ENCODE data around the gene C16orf87. TPM values are rescaled to one million over a fixed set of nuclear protein-coding genes. Genes with fewer than 3 reads are reported as not detected.

Gene C16orf87
- total and polyA plus RNA-seq, 4 donors, result 4.1 to 12.9 (median 5.3) TPM

GRCh38 chr16:46857368-46857945, 26.5 kb upstream of the C16orf87 start:
- H3K9ac ChIP-seq (ENCODE audit: low read depth in 1 of 2, low read length in 2 of 2), result no peak overlapping the region
- H3K27me3 ChIP-seq (ENCODE audit: control insufficient read depth in 4 of 4, insufficient read depth in 4 of 4, low read length in 3 of 4), result no peaks in the 10 kb centered on the region
- TF ChIP-seq GABPA (IDR thresholded peaks at IDR 0.05 in 1 of 2, conservative IDR thresholded peaks at IDR 0.05 in 1 of 2), result no peak
- TF ChIP-seq JUND (IDR thresholded peaks at IDR 0.05), result no peak
- no peak for TF ChIP-seq FOXA2 (IDR thresholded peaks at IDR 0.05)
- TF ChIP-seq HNF4A (conservative IDR thresholded peaks at IDR 0.05), result peak; percentile 5 to 32
- TF ChIP-seq CTCF (IDR thresholded peaks at IDR 0.05; ENCODE audit: low read depth, low read length, missing input control), result peak; percentile 55
- peak; percentile 74 to 84 for TF ChIP-seq RAD21 (IDR thresholded peaks at IDR 0.05)
- TF ChIP-seq ZBTB33 (IDR thresholded peaks at IDR 0.05), result no peak
- no peak for TF ChIP-seq TAF1 (conservative IDR thresholded peaks at IDR 0.05)
- TF ChIP-seq SP1 (IDR thresholded peaks at IDR 0.05), result peak; percentile 43
- TF ChIP-seq MAX (IDR thresholded peaks at IDR 0.05), result no peak
- no peak for TF ChIP-seq EGR1 (IDR thresholded peaks at IDR 0.05; ENCODE audit: low read depth in 2 of 2)
- TF ChIP-seq ATF3 (IDR thresholded peaks at IDR 0.05), result no peak
- TF ChIP-seq NR2F2 (IDR thresholded peaks at IDR 0.05), result no peak
- no peak for TF ChIP-seq HNF4G (IDR thresholded peaks at IDR 0.05)
- peak in 1 of 2 donors; percentile 36 for TF ChIP-seq RXRA (IDR thresholded peaks at IDR 0.05)
- no peak for TF ChIP-seq FOXA1 (IDR thresholded peaks at IDR 0.05)
- no peak for TF ChIP-seq YY1 (IDR thresholded peaks at IDR 0.05)
- TF ChIP-seq REST (IDR thresholded peaks at IDR 0.05), result no peak
- 46% methylated on average over 6 of the region's 6 CpGs for WGBS
- no peaks in the 10 kb centered on the region for H3K36me3 ChIP-seq (ENCODE audit: control insufficient read depth in 4 of 4, insufficient read depth in 3 of 4, low read depth in 1 of 4, low read length in 3 of 4)
- H3K27ac ChIP-seq (ENCODE audit: low read depth in 1 of 2, low read length in 2 of 2), result no peak overlapping the region
- H3K4me3 ChIP-seq (ENCODE audit: low read depth in 1 of 3, low read length in 3 of 3), result no peak overlapping the region
- DNase-seq (ENCODE audit: low spot score), result no peak
- peaks cover 0 to 3% (median 0%) of the 10 kb centered on the region in 4 donors for H3K4me1 ChIP-seq (ENCODE audit: control insufficient read depth in 4 of 4, insufficient read depth in 4 of 4, low read length in 3 of 4)
- no peaks in the 10 kb centered on the region for H3K9me3 ChIP-seq (ENCODE audit: control insufficient read depth in 4 of 4, low read length in 3 of 4)
